Liver (tissue), 9 donors: Measurements from ENCODE around the gene HECTD1. TPM values are rescaled to one million over a fixed set of nuclear protein-coding genes. Genes with fewer than 3 reads are reported as not detected.

Experiments
- DNase-seq: peaks from one replicate; pipeline ENCODE4 v3.0.0-alpha.2; 2017; ENCODE audit warnings: low spot score
- H3K27ac ChIP-seq, 2 donors: one replicate each; pipeline ENCODE4 v1.7.0; 2013; ENCODE audit warnings: inconsistent platforms in 2 of 2, low read length in 2 of 2, control low read depth in 1 of 2, low read depth in 1 of 2, mild to moderate bottlenecking in 1 of 2
- H3K27me3 ChIP-seq, 4 donors: one replicate each; pipeline versions ENCODE4 v1.6.1 to v1.7.0; 2013; ENCODE audit warnings: low read length in 3 of 4, inconsistent platforms in 1 of 4, mild to moderate bottlenecking in 1 of 4, moderate library complexity in 1 of 4; ENCODE audit not compliant: control insufficient read depth in 4 of 4, insufficient read depth in 4 of 4
- H3K36me3 ChIP-seq, 4 donors: one replicate each; pipeline versions ENCODE4 v1.6.1 to v1.7.0; 2013; ENCODE audit warnings: low read length in 3 of 4, mild to moderate bottlenecking in 3 of 4, low read depth in 1 of 4, moderate library complexity in 1 of 4; ENCODE audit not compliant: control insufficient read depth in 4 of 4, insufficient read depth in 3 of 4
- H3K4me1 ChIP-seq, 4 donors: one replicate each; pipeline versions ENCODE4 v1.6.1 to v1.7.0; 2013; ENCODE audit warnings: low read length in 3 of 4, mild to moderate bottlenecking in 3 of 4, moderate library complexity in 1 of 4; ENCODE audit not compliant: control insufficient read depth in 4 of 4, insufficient read depth in 4 of 4
- H3K4me3 ChIP-seq, 3 donors: one replicate each; pipeline versions ENCODE4 v1.6.1 to v1.7.0; 2013; ENCODE audit warnings: low read length in 3 of 3, control low read depth in 1 of 3, low read depth in 1 of 3, mild to moderate bottlenecking in 1 of 3
- H3K9ac ChIP-seq, 2 donors: one replicate each; pipeline ENCODE4 v1.7.0; 2013; ENCODE audit warnings: low read length in 2 of 2, mild to moderate bottlenecking in 2 of 2, moderate library complexity in 2 of 2, control low read depth in 1 of 2, low read depth in 1 of 2
- H3K9me3 ChIP-seq, 4 donors: one replicate each; pipeline versions ENCODE4 v1.6.1 to v1.7.0; 2013; ENCODE audit warnings: low read length in 3 of 4; ENCODE audit not compliant: control insufficient read depth in 4 of 4
- ATF3 ChIP-seq: IDR thresholded peaks from 2 replicates; pipeline ENCODE4 v1.6.1; 2016; ENCODE audit warnings: antibody characterized with exemption
- CTCF ChIP-seq: fragments of 150-350 bp; IDR thresholded peaks from 2 replicates; pipeline ENCODE4 v1.5.1; 2017; ENCODE audit warnings: improper control_type of control experiment, low read depth, low read length; ENCODE audit not compliant: missing input control
- EGR1 ChIP-seq, 2 donors: IDR thresholded peaks; 2 replicates each; pipeline ENCODE4 v1.6.1; 2016 to 2018; ENCODE audit warnings: antibody characterized with exemption in 2 of 2, low read depth in 2 of 2
- FOXA1 ChIP-seq: IDR thresholded peaks from 2 replicates; pipeline ENCODE4 v1.6.1; 2016; ENCODE audit warnings: antibody characterized with exemption
- FOXA2 ChIP-seq: IDR thresholded peaks from 2 replicates; pipeline ENCODE4 v1.6.1; 2016; ENCODE audit warnings: antibody characterized with exemption
- GABPA ChIP-seq, 2 donors: IDR thresholded peaks in 1 of 2; conservative IDR thresholded peaks in 1 of 2; 2 replicates each; pipeline ENCODE4 v1.6.1; 2016; ENCODE audit warnings: antibody characterized with exemption in 2 of 2, mild to moderate bottlenecking in 1 of 2, moderate library complexity in 1 of 2
- HNF4A ChIP-seq, 2 donors: conservative IDR thresholded peaks; 2 replicates each; pipeline ENCODE4 v1.6.1; 2016; ENCODE audit warnings: antibody characterized with exemption in 2 of 2, mild to moderate bottlenecking in 2 of 2
- HNF4G ChIP-seq: IDR thresholded peaks from 2 replicates; pipeline ENCODE4 v1.6.1; 2016; ENCODE audit warnings: antibody characterized with exemption
- JUND ChIP-seq, 2 donors: IDR thresholded peaks; 2 replicates each; pipeline ENCODE4 v1.6.1; 2016; ENCODE audit warnings: antibody characterized with exemption in 2 of 2
- MAX ChIP-seq: IDR thresholded peaks from 2 replicates; pipeline ENCODE4 v1.6.1; 2016; ENCODE audit warnings: antibody characterized with exemption
- NR2F2 ChIP-seq: IDR thresholded peaks from 2 replicates; pipeline ENCODE4 v1.6.1; 2016; ENCODE audit warnings: antibody characterized with exemption
- RAD21 ChIP-seq, 2 donors: IDR thresholded peaks; 2 replicates each; pipeline ENCODE4 v1.6.1; 2016; ENCODE audit warnings: antibody characterized with exemption in 2 of 2, mild to moderate bottlenecking in 2 of 2
- REST ChIP-seq: IDR thresholded peaks from 2 replicates; pipeline ENCODE4 v1.6.1; 2016; ENCODE audit warnings: antibody characterized with exemption, mild to moderate bottlenecking
- RXRA ChIP-seq, 2 donors: IDR thresholded peaks; 2 replicates each; pipeline ENCODE4 v1.6.1; 2017 to 2018; ENCODE audit warnings: antibody characterized with exemption in 2 of 2, mild to moderate bottlenecking in 1 of 2
- SP1 ChIP-seq: IDR thresholded peaks from 2 replicates; pipeline ENCODE4 v1.6.1; 2018; ENCODE audit warnings: antibody characterized with exemption, mild to moderate bottlenecking
- TAF1 ChIP-seq: conservative IDR thresholded peaks from 2 replicates; pipeline ENCODE4 v1.6.1; 2016; ENCODE audit warnings: antibody characterized with exemption, mild to moderate bottlenecking
- YY1 ChIP-seq: IDR thresholded peaks from 2 replicates; pipeline ENCODE4 v1.6.1; 2016; ENCODE audit warnings: antibody characterized with exemption, mild to moderate bottlenecking
- ZBTB33 ChIP-seq: IDR thresholded peaks from 2 replicates; pipeline ENCODE4 v1.6.1; 2016; ENCODE audit warnings: antibody characterized with exemption
- WGBS: extraction: QIAGEN DNeasy Blood & Tissue Kit; methylation state at CpG from one replicate; pipeline ENCODE4 v1.1.7; 2013; 5-methylcytosine and 5-hydroxymethylcytosine counted together
- polyA plus RNA-seq, 2 donors: library from polyadenylated mRNA; stranded (reverse) in 1 of 2; unstranded in 1 of 2; fragments of 200-250 nt in 1 of 2; fragments of >200 nt in 1 of 2; fragmentation: Nextera tagmentation in 1 of 2; extraction: Ambion mirVana in 1 of 2; gene quantifications; one replicate each; pipeline versions ENCODE4 v1.2.1 to v1.2.3, GENCODE V29; 2013 to 2015
- total RNA-seq, 2 donors: library from RNA; depleted of rRNA; stranded (reverse); fragments of >200 nt; gene quantifications; one replicate each; pipeline ENCODE4 v1.2.3, GENCODE V29; 2014
- donor health status: healthy.
- donor health status: healthy.
- donor health status: healthy.
- donor health status: healthy.
- donor health status: healthy.

The HECTD1 gene
- total and polyA plus RNA-seq, 4 donors, result 46.8 to 256 (median 118) TPM

GRCh38 chr14:31251028-31251958 lies 43.7 kb upstream of the HECTD1 start:
- 64% methylated on average over 10 of the region's 10 CpGs for WGBS
- Histone ChIP-seq H3K9me3 (no peaks in the 10 kb centered on the region), H3K4me1 (peaks cover 0 to 3% (median under 1%) of the 10 kb centered on the region in 4 donors), H3K9ac (no peak overlapping the region), H3K36me3 (no peaks in the 10 kb centered on the region), H3K4me3 (no peak overlapping the region), H3K27ac (no peak overlapping the region), H3K27me3 (no peaks in the 10 kb centered on the region)
- DNase-seq, result no peak
- no peak for TF ChIP-seq MAX
- no peak for TF ChIP-seq RAD21 (IDR thresholded peaks at IDR 0.05)
- no peak for TF ChIP-seq FOXA1
- no peak for TF ChIP-seq FOXA2
- no peak for TF ChIP-seq REST
- TF ChIP-seq HNF4G, result no peak
- TF ChIP-seq ZBTB33, result no peak
- TF ChIP-seq EGR1 (IDR thresholded peaks at IDR 0.05; ENCODE audit: low read depth in 2 of 2), result no peak
- no peak for TF ChIP-seq YY1
- TF ChIP-seq JUND (IDR thresholded peaks at IDR 0.05), result no peak
- no peak for TF ChIP-seq NR2F2
- no peak for TF ChIP-seq TAF1
- TF ChIP-seq ATF3, result no peak
- no peak for TF ChIP-seq CTCF

GRCh38 chr14:31244626-31245025 lies 37.0 kb upstream of the HECTD1 start:
- no peaks in the 10 kb centered on the region for H3K27me3 ChIP-seq
- peaks cover 0 to 6% (median 2%) of the 10 kb centered on the region in 4 donors for H3K4me1 ChIP-seq
- H3K36me3 ChIP-seq, result no peaks in the 10 kb centered on the region
- H3K27ac ChIP-seq, result no peak overlapping the region
- no peaks in the 10 kb centered on the region for H3K9me3 ChIP-seq
- H3K4me3 ChIP-seq, result no peak overlapping the region
- H3K9ac ChIP-seq, result no peak overlapping the region
- WGBS, result 81% methylated on average over 3 of the region's 3 CpGs
- DNase-seq, result no peak
- no peak for TF ChIP-seq EGR1 (IDR thresholded peaks at IDR 0.05; ENCODE audit: low read depth in 2 of 2)
- TF ChIP-seq ATF3, result no peak
- no peak for TF ChIP-seq FOXA1
- no peak for TF ChIP-seq HNF4G
- TF ChIP-seq FOXA2, result no peak
- no peak for TF ChIP-seq ZBTB33
- TF ChIP-seq JUND (IDR thresholded peaks at IDR 0.05), result no peak
- no peak for TF ChIP-seq HNF4A (conservative IDR thresholded peaks at IDR 0.05)
- TF ChIP-seq RXRA (IDR thresholded peaks at IDR 0.05), result no peak
- TF ChIP-seq TAF1, result no peak
- TF ChIP-seq SP1, result no peak
- no peak for TF ChIP-seq YY1
- TF ChIP-seq NR2F2, result no peak
- TF ChIP-seq RAD21 (IDR thresholded peaks at IDR 0.05), result no peak
- no peak for TF ChIP-seq MAX
- no peak for TF ChIP-seq GABPA (IDR thresholded peaks at IDR 0.05 in 1 of 2, conservative IDR thresholded peaks at IDR 0.05 in 1 of 2)
